ENCODE measurements around the gene TTR. TPM values are rescaled to one million over a fixed set of nuclear protein-coding genes. Genes with fewer than 3 reads are reported as not detected.

TTR gene
- total RNA-seq, 1 donor from 2014 or later, result not detected

- intact Hi-C loops (cut with micrococcal nuclease), result no loop called here
Observed at GRCh38 chr18:31579375-31579774, 12.3 kb upstream of the TTR start.

DNA sequence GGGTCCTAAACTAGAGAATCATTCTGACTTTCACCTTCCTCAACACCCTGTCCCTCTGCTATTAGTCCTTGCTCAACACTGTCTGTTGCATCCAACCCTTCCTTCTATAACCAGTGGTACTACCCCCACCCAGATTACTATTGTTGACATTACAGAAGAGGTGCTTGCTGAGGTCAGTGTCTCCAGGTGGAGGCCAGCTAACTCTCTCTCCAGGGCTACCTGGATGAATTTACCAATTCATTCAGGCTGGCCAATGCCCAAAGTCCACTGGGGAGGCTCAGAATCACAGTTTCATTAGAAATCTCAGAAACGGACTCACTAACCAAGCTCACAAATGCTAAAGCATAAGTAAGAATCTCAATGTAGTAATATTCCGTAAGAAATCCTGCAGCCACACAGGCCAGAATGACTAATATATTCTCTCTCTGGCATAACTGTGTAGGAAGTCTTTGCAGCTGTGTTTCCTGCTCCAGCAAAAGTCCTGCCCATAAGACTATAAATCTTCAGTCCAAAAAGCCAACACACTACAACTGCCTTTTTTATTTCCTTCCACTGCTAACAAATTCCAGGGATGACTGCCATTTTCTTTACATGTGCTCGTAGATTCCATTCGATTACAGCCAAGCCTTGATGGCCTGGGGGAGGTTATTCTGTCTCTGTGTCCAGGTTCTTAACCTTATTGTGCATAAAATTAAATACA lies 10.0 kb upstream of the TTR start:
- intact Hi-C loops (cut with micrococcal nuclease), result no loop called here

GRCh38 chr18:31583185-31583854 lies 8.4 kb upstream of the TTR start:
- intact Hi-C loops (cut with micrococcal nuclease), result no loop called here

GRCh38 chr18:31585991-31586390 lies 5.7 kb upstream of the TTR start:
- intact Hi-C loops (cut with micrococcal nuclease), result no loop called here

DNA sequence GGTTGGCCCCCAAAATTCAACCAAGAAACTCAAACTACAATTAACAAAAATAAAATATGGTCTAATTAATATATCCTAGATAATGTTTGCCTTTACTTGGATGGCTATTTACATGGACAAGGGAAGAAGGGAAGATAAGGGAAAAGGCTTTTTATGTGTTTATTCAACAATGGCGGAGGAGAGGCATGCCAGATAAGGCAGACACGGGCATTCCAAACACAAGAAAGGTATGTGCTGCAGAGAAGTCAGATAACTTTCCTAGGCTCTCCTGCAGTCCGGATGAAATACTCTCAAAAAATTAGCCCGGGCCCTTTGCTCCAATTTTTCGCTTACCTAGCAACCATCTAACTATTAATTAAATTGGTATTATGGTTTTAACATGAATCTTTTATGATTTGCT lies 5.1 kb upstream of the TTR start:
- intact Hi-C loops (cut with micrococcal nuclease), result no loop called here

DNA sequence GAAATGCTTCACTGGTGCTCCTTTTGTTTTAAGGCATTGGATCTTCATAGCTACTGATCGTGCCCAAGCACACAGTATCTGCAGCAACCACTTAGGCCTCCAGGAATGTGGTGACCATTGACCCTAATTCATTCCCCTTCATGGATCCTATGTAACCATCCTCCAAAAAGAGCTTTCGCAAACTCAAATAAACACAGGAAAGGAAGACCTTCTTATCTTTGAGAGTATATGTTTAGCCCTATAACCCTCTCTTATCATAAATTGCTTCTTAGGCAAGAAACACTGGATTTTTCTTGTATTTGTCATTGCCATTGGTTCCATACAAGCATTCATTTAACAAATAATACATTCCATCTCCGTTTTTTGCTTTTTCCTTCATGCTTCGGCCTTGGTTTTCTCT lies 4.1 kb upstream of the TTR start:
- intact Hi-C loops (cut with micrococcal nuclease), result no loop called here

- intact Hi-C loops (cut with micrococcal nuclease), result no loop called here
Observed at GRCh38 chr18:31590570-31590969, 1.1 kb upstream of the TTR start.

DNA sequence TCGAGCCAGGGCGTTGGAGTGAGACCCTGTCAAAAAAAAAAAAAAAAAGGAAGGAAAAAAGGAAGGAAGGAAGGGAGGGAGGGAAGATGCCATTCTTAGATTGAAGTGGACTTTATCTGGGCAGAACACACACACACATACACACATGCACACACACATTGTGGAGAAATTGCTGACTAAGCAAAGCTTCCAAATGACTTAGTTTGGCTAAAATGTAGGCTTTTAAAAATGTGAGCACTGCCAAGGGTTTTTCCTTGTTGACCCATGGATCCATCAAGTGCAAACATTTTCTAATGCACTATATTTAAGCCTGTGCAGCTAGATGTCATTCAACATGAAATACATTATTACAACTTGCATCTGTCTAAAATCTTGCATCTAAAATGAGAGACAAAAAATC lies 564 bp upstream of the TTR start:
- intact Hi-C loops (cut with micrococcal nuclease), result no loop called here

DNA sequence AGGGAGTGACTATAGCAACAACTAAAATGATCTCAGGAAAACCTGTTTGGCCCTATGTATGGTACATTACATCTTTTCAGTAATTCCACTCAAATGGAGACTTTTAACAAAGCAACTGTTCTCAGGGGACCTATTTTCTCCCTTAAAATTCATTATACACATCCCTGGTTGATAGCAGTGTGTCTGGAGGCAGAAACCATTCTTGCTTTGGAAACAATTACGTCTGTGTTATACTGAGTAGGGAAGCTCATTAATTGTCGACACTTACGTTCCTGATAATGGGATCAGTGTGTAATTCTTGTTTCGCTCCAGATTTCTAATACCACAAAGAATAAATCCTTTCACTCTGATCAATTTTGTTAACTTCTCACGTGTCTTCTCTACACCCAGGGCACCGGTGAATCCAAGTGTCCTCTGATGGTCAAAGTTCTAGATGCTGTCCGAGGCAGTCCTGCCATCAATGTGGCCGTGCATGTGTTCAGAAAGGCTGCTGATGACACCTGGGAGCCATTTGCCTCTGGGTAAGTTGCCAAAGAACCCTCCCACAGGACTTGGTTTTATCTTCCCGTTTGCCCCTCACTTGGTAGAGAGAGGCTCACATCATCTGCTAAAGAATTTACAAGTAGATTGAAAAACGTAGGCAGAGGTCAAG lies 955 bp downstream of the TTR start:
- intact Hi-C loops (cut with micrococcal nuclease), result no loop called here

DNA sequence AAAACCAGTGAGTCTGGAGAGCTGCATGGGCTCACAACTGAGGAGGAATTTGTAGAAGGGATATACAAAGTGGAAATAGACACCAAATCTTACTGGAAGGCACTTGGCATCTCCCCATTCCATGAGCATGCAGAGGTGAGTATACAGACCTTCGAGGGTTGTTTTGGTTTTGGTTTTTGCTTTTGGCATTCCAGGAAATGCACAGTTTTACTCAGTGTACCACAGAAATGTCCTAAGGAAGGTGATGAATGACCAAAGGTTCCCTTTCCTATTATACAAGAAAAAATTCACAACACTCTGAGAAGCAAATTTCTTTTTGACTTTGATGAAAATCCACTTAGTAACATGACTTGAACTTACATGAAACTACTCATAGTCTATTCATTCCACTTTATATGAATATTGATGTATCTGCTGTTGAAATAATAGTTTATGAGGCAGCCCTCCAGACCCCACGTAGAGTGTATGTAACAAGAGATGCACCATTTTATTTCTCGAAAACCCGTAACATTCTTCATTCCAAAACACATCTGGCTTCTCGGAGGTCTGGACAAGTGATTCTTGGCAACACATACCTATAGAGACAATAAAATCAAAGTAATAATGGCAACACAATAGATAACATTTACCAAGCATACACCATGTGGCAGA lies 3.6 kb downstream of the TTR start:
- intact Hi-C loops (cut with micrococcal nuclease), result no loop called here

DNA sequence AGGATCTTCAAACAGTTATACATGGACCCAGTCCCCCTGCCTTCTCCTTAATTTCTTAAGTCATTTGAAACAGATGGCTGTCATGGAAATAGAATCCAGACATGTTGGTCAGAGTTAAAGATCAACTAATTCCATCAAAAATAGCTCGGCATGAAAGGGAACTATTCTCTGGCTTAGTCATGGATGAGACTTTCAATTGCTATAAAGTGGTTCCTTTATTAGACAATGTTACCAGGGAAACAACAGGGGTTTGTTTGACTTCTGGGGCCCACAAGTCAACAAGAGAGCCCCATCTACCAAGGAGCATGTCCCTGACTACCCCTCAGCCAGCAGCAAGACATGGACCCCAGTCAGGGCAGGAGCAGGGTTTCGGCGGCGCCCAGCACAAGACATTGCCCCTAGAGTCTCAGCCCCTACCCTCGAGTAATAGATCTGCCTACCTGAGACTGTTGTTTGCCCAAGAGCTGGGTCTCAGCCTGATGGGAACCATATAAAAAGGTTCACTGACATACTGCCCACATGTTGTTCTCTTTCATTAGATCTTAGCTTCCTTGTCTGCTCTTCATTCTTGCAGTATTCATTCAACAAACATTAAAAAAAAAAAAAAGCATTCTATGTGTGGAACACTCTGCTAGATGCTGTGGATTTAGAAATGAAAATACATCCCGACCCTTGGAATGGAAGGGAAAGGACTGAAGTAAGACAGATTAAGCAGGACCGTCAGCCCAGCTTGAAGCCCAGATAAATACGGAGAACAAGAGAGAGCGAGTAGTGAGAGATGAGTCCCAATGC lies 4.6 kb downstream of the TTR start:
- intact Hi-C loops (cut with micrococcal nuclease), result no loop called here

DNA sequence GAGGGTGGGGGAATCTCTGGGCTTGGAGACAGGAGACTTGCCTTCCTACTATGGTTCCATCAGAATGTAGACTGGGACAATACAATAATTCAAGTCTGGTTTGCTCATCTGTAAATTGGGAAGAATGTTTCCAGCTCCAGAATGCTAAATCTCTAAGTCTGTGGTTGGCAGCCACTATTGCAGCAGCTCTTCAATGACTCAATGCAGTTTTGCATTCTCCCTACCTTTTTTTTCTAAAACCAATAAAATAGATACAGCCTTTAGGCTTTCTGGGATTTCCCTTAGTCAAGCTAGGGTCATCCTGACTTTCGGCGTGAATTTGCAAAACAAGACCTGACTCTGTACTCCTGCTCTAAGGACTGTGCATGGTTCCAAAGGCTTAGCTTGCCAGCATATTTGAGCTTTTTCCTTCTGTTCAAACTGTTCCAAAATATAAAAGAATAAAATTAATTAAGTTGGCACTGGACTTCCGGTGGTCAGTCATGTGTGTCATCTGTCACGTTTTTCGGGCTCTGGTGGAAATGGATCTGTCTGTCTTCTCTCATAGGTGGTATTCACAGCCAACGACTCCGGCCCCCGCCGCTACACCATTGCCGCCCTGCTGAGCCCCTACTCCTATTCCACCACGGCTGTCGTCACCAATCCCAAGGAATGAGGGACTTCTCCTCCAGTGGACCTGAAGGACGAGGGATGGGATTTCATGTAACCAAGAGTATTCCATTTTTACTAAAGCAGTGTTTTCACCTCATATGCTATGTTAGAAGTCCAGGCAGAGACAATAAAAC lies 6.5 kb downstream of the TTR start:
- intact Hi-C loops (cut with micrococcal nuclease), result no loop called here

DNA sequence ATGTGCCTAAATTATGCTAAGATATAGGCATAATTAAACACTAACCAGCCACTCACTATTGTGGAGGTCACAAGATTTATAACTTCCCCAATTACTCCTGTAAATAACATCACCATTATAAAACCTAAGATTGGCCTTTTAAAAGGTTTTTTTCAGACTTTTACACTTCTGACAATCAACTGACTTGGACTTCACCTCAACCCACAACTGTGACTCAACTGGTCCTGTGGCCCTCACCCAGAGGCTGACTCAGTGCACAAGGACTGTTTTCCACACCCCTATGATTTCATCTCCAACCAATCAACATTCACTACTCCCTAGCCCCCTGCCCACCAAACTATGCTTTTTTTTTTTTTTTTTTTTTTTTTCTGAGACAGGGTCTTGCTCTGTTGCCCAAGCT lies 11.6 kb downstream of the TTR start:
- intact Hi-C loops (cut with micrococcal nuclease), result no loop called here

GRCh38 chr18:31606265-31606664 lies 14.6 kb downstream of the TTR start:
- intact Hi-C loops (cut with micrococcal nuclease), result no loop called here

GRCh38 chr18:31607384-31607783 lies 15.7 kb downstream of the TTR start:
- intact Hi-C loops (cut with micrococcal nuclease), result no loop called here

GRCh38 chr18:31609886-31610285 lies 18.2 kb downstream of the TTR start:
- intact Hi-C loops (cut with micrococcal nuclease), result loop anchor here (10.0 kb wide), 1 partner anchor 115 kb away; no protein-coding TSS in a partner anchor

DNA sequence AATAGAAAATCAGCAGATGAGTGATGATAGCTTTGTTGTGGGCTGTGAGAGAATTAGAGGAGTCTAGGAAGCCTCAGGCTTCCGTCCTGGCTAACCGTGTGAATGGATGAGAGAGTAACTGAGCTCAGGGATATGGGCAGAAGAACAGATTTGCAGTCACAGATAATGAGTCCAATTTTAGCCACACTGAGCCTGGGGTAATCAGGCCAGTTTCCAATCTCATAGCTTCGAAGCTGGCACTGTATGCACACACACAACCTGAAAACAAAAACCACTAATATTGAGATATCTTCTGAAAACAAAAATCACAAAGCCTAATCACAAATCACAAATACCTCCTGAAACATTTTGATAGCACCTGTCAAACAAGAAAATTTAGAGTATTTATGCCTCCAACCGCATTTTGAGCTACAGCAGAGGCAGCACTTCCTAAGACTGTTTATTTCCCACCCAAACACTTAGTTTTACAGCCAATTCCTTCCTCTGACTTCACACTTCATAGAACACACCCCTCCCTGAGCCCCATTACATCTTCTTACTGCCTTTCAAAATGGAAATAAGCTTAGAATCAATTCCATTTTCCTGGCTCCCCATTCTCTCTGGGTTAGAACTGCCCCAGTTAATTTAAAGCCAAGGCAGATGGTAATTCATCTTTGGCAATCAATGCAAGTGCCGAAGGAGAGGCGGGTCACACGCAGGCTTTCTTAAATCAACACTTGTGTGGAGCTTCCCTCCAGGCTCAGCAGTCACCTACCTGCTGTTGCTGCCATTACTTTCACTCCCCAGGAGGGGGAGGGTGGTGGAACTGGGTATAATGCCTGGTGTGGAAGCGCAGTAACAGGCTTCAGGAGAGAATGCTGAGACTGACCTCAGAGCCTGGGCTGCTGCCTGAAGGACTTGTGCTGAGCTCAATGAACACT lies 18.9 kb downstream of the TTR start:
- intact Hi-C loops (cut with micrococcal nuclease), result loop anchor here (10.0 kb wide), 1 partner anchor 114 kb away; no protein-coding TSS in a partner anchor

- intact Hi-C loops (cut with micrococcal nuclease), result loop anchor here (10.0 kb wide), 1 partner anchor 113 kb away; no protein-coding TSS in a partner anchor
Observed at GRCh38 chr18:31611511-31611910, 19.8 kb downstream of the TTR start.

- intact Hi-C loops (cut with micrococcal nuclease), result loop anchor here (10.0 kb wide), 1 partner anchor 113 kb away; no protein-coding TSS in a partner anchor
Observed at GRCh38 chr18:31612124-31612523, 20.4 kb downstream of the TTR start.
